Neural crest cell (in vitro differentiated cells): ENCODE results near the gene C16orf90. TPM values are rescaled to one million over a fixed set of nuclear protein-coding genes. Genes with fewer than 3 reads are reported as not detected.

Experiments
- DNase-seq: peaks from one replicate; pipeline ENCODE4 v3.0.0; 2021; ENCODE audit warnings: low read depth, mixed read lengths, low spot score
- H3K27ac Mint-ChIP-seq: one replicate; pipeline ENCODE4 v1.8.0; 2021; ENCODE audit warnings: mild to moderate bottlenecking, mixed read lengths; ENCODE audit not compliant: unreplicated experiment
- H3K27me3 Mint-ChIP-seq: 2 replicates; pipeline ENCODE4 v1.8.0; 2021; ENCODE audit warnings: low read depth, mild to moderate bottlenecking, mixed read lengths
- H3K36me3 Mint-ChIP-seq: 2 replicates; pipeline ENCODE4 v1.8.0; 2021; ENCODE audit warnings: low read depth, mild to moderate bottlenecking, mixed read lengths
- H3K4me1 Mint-ChIP-seq: 2 replicates; pipeline ENCODE4 v1.8.0; 2021; ENCODE audit warnings: mixed read lengths
- H3K4me3 Mint-ChIP-seq: one replicate; pipeline ENCODE4 v1.8.0; 2021; ENCODE audit warnings: mild to moderate bottlenecking, mixed read lengths
- H3K9me3 Mint-ChIP-seq: 2 replicates; pipeline ENCODE4 v1.8.0; 2021; ENCODE audit warnings: mixed read lengths
- CTCF ChIP-seq: fragments of 200-600 bp; sonication (generic); conservative IDR thresholded peaks from 2 replicates; pipeline ENCODE4 v1.5.0; 2021; ENCODE audit warnings: antibody characterized with exemption, mild to moderate bottlenecking
- total RNA-seq: library from RNA; stranded (reverse); gene quantifications from 2 replicates; pipeline ENCODE4 v1.2.1, GENCODE V29; 2021

C16orf90 gene
- total RNA-seq, 1 donor from 2014 or later: not detected

- no peaks in the 10 kb centered on the region for H3K27me3 Mint-ChIP-seq
- TF ChIP-seq CTCF: no peak
- no peak overlapping the region for H3K27ac Mint-ChIP-seq
- peaks cover 5% of the 10 kb centered on the region for H3K36me3 Mint-ChIP-seq
- H3K4me3 Mint-ChIP-seq: no peak overlapping the region
- DNase-seq: no peak
- H3K4me1 Mint-ChIP-seq: no peaks in the 10 kb centered on the region
- H3K9me3 Mint-ChIP-seq: no peaks in the 10 kb centered on the region
Measured at GRCh38 chr16:3486506-3487215, 8.6 kb downstream of the C16orf90 start.

GRCh38 chr16:3485821-3486505 is 9.3 kb downstream of the C16orf90 start:
- H3K27ac Mint-ChIP-seq: no peak overlapping the region
- no peak for DNase-seq
- H3K36me3 Mint-ChIP-seq: peaks cover 5% of the 10 kb centered on the region
- H3K27me3 Mint-ChIP-seq: no peaks in the 10 kb centered on the region
- TF ChIP-seq CTCF: no peak
- no peaks in the 10 kb centered on the region for H3K4me1 Mint-ChIP-seq
- H3K9me3 Mint-ChIP-seq: no peaks in the 10 kb centered on the region
- H3K4me3 Mint-ChIP-seq: no peak overlapping the region

- H3K36me3 Mint-ChIP-seq: peaks cover 5% of the 10 kb centered on the region
Measured at GRCh38 chr16:3485097-3485745, 10.1 kb downstream of the C16orf90 start.

GRCh38 chr16:3484318-3485096 is 10.8 kb downstream of the C16orf90 start:
- H3K36me3 Mint-ChIP-seq: peaks cover 5% of the 10 kb centered on the region

More at GRCh38 chr16:3485097-3485745, 10.1 kb downstream of the C16orf90 start:
- H3K27me3 Mint-ChIP-seq: no peaks in the 10 kb centered on the region
- TF ChIP-seq CTCF: no peak
- no peaks in the 10 kb centered on the region for H3K4me1 Mint-ChIP-seq
- no peak for DNase-seq
- H3K9me3 Mint-ChIP-seq: no peaks in the 10 kb centered on the region
- H3K27ac Mint-ChIP-seq: no peak overlapping the region
- no peak overlapping the region for H3K4me3 Mint-ChIP-seq

More at GRCh38 chr16:3484318-3485096, 10.8 kb downstream of the C16orf90 start:
- Mint-ChIP-seq H3K27me3 (no peaks in the 10 kb centered on the region), H3K27ac (no peak overlapping the region), H3K9me3 (no peaks in the 10 kb centered on the region), H3K4me1 (no peaks in the 10 kb centered on the region), H3K4me3 (no peak overlapping the region)
- DNase-seq: no peak
- TF ChIP-seq CTCF: no peak
